Gastrocnemius medialis (tissue), 4 donors: ENCODE data around the gene PNPLA6.

Experiments
- CTCF ChIP-seq, 5 experiments: fragments of 450-650 bp in 3 of 5; fragments of 200-600 bp in 2 of 5; sonication (generic) in 2 of 5; IDR thresholded peaks in 4 of 5; conservative IDR thresholded peaks in 1 of 5; 1 replicate in 4 of 5; 2 replicates in 1 of 5; pipeline ENCODE4 v1.5.1; 2016 to 2019; ENCODE audit warnings: antibody characterized with exemption in 5 of 5, mild to moderate bottlenecking in 3 of 5, moderate library complexity in 3 of 5
- POLR2A ChIP-seq, 2 donors: fragments of 450-650 bp; IDR thresholded peaks; one replicate each; pipeline ENCODE4 v1.6.1; 2017; ENCODE audit warnings: antibody characterized with exemption in 2 of 2, mild to moderate bottlenecking in 2 of 2, moderate library complexity in 2 of 2

GRCh38 chr19:7607212-7607873 is 71.8 kb downstream of the PNPLA6 start:
- TF ChIP-seq CTCF (IDR thresholded peaks at IDR 0.05 in 4 of 5, conservative IDR thresholded peaks at IDR 0.05 in 1 of 5) (no peak), POLR2A (IDR thresholded peaks at IDR 0.05) (no peak)
